Left renal pelvis (tissue), 4 donors: ENCODE results near the gene DOCK9. TPM values are rescaled to one million over a fixed set of nuclear protein-coding genes. Genes with fewer than 3 reads are reported as not detected.

Experiments used
- DNase-seq, 4 donors: peaks; one replicate each; pipeline ENCODE4 v3.0.0-alpha.2; 2013; ENCODE audit warnings: low read depth in 4 of 4, low spot score in 3 of 4
- polyA plus RNA-seq, 4 donors: library from polyadenylated mRNA; unstranded; fragments of 120-200 nt; gene quantifications; one replicate each; pipeline ENCODE4 v1.2.1, GENCODE V29; 2013; ENCODE audit not compliant: insufficient read length in 4 of 4

DOCK9 gene
- polyA plus RNA-seq, 4 donors: 56.8 to 65.5 (median 64.8) TPM

- DNase-seq: no peak
Observed at GRCh38 chr13:98955336-98955735, 22.5 kb downstream of the DOCK9 start.

- DNase-seq: no peak
Observed at GRCh38 chr13:98954313-98954712, 23.6 kb downstream of the DOCK9 start.

- DNase-seq: no peak
Observed at GRCh38 chr13:98951266-98951665, 26.6 kb downstream of the DOCK9 start.

- no peak for DNase-seq
Observed at GRCh38 chr13:98950705-98951104, 27.2 kb downstream of the DOCK9 start.

- no peak for DNase-seq
Observed at GRCh38 chr13:98947925-98948324, 29.9 kb downstream of the DOCK9 start.

- no peak for DNase-seq
Observed at GRCh38 chr13:98945863-98946605, 31.8 kb downstream of the DOCK9 start.

GRCh38 chr13:98944336-98944735 lies 33.5 kb downstream of the DOCK9 start:
- DNase-seq: no peak

- no peak for DNase-seq
Observed at GRCh38 chr13:98942997-98943396, 34.9 kb downstream of the DOCK9 start.

GRCh38 chr13:98942485-98942884 lies 35.4 kb downstream of the DOCK9 start:
- DNase-seq: no peak

GRCh38 chr13:98941536-98941935 lies 36.3 kb downstream of the DOCK9 start:
- DNase-seq: no peak

- no peak for DNase-seq
Observed at GRCh38 chr13:98941126-98941525, 36.7 kb downstream of the DOCK9 start.

GRCh38 chr13:98940325-98941001 lies 37.4 kb downstream of the DOCK9 start:
- DNase-seq: no peak

GRCh38 chr13:98939660-98940191 lies 38.1 kb downstream of the DOCK9 start:
- DNase-seq: no peak

- DNase-seq: no peak
Observed at GRCh38 chr13:98938801-98939200, 39.1 kb downstream of the DOCK9 start.

GRCh38 chr13:98937911-98938381 lies 39.9 kb downstream of the DOCK9 start:
- no peak for DNase-seq

- DNase-seq: no peak
Observed at GRCh38 chr13:98934243-98934642, 43.6 kb downstream of the DOCK9 start.

- DNase-seq: no peak
Observed at GRCh38 chr13:98930151-98930591, 47.7 kb downstream of the DOCK9 start.

- DNase-seq: no peak
Observed at GRCh38 chr13:98927951-98928927, 49.6 kb downstream of the DOCK9 start.

- DNase-seq: no peak
Observed at GRCh38 chr13:98925949-98926348, 51.9 kb downstream of the DOCK9 start.

GRCh38 chr13:98923641-98924397 lies 54.0 kb downstream of the DOCK9 start:
- no peak for DNase-seq
